Body of pancreas (tissue), 4 donors: ENCODE results near the gene ABCB8.

ENCODE experiments used
- POLR2A ChIP-seq, 3 donors: fragments of 450-650 bp; IDR thresholded peaks; one replicate each; pipeline ENCODE4 v1.6.1; 2016; ENCODE audit warnings: antibody characterized with exemption in 3 of 3, mild to moderate bottlenecking in 2 of 3
- TF ChIP-seq, protein P1 (sequence below), 7 experiments: fragments of 450-650 bp in 4 of 7; fragments of 200-600 bp in 3 of 7; sonication (generic) in 3 of 7; IDR thresholded peaks; one replicate each; pipeline ENCODE4 v1.5.1; 2016 to 2019; ENCODE audit warnings: antibody characterized with exemption in 7 of 7

DNA sequence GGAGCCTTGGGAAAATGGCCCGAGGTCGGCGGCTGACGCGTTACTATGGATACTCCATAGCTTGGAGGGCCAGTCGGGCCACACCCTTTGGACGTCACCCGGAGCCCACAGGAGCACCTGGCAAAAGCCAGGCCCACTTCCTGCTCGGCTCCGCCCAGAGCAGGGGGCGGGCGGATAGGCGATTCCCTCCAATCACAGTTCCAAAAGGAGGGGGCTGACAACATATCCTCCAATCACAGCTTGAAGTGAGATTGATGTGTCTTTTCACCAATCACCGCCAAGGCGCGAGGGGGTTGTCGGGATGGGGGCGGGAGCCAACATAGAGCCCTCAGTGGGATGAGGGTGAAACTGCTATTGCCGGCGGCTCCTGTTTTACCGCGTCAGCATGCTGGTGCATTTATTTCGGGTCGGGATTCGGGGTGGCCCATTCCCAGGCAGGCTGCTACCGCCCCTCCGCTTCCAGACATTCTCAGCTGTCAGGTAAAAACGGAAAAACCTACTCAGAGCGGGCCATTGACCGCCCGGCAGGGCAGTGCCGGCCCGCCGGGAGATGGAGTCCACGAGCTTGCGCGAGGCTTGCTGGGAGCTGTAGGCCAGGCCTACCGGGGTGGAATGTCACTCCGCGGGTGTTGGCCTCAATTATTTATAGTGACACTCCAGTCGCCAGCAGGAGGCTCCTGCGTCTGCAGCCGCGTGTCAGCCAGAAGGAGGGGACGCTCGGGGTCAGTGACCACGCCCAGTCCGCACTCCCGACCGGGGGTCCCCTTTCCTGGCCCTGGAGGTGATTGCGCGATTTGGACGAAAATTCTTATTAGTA is at the start of gene ABCB8:
- TF ChIP-seq, protein P1, sequence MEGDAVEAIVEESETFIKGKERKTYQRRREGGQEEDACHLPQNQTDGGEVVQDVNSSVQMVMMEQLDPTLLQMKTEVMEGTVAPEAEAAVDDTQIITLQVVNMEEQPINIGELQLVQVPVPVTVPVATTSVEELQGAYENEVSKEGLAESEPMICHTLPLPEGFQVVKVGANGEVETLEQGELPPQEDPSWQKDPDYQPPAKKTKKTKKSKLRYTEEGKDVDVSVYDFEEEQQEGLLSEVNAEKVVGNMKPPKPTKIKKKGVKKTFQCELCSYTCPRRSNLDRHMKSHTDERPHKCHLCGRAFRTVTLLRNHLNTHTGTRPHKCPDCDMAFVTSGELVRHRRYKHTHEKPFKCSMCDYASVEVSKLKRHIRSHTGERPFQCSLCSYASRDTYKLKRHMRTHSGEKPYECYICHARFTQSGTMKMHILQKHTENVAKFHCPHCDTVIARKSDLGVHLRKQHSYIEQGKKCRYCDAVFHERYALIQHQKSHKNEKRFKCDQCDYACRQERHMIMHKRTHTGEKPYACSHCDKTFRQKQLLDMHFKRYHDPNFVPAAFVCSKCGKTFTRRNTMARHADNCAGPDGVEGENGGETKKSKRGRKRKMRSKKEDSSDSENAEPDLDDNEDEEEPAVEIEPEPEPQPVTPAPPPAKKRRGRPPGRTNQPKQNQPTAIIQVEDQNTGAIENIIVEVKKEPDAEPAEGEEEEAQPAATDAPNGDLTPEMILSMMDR (IDR thresholded peaks at IDR 0.05), result peak; percentile 24 to 84 (median 76)
- peak in 2 of 3 donors; percentile 70 to 71 for TF ChIP-seq POLR2A (IDR thresholded peaks at IDR 0.05)
